Astrocyte (in vitro differentiated cells and primary cell): ENCODE data around the gene USP11. TPM values are rescaled to one million over a fixed set of nuclear protein-coding genes. Genes with fewer than 3 reads are reported as not detected.

Experiments used
- DNase-seq: peaks from one replicate; pipeline ENCODE4 v3.0.0-alpha.2; 2010; ENCODE audit warnings: low read depth
- FAIRE-seq: peaks from 2 replicates; lab custom pipeline; 2011; peaks lifted over from hg19 to GRCh38; lab: Jason Lieb, UNC
- H2AFZ ChIP-seq: 2 replicates; pipeline ENCODE4 v1.6.0; 2012; ENCODE audit warnings: low read depth, low read length, inconsistent platforms
- H3K27ac ChIP-seq: 2 replicates; pipeline ENCODE4 v1.5.1; 2011; ENCODE audit warnings: low read depth, low read length, inconsistent platforms
- H3K27me3 ChIP-seq: 2 replicates; pipeline ENCODE4 v1.6.0; 2011; ENCODE audit warnings: low read length, inconsistent platforms; ENCODE audit not compliant: insufficient read depth
- H3K36me3 ChIP-seq: 2 replicates; pipeline ENCODE4 v1.5.1; 2011; ENCODE audit warnings: low read length, inconsistent platforms; ENCODE audit not compliant: insufficient read depth
- H3K4me1 ChIP-seq: 2 replicates; pipeline ENCODE4 v1.5.1; 2011; ENCODE audit warnings: low read length, inconsistent platforms; ENCODE audit not compliant: insufficient read depth
- H3K4me2 ChIP-seq: 2 replicates; pipeline ENCODE4 v1.6.0; 2012; ENCODE audit warnings: low read length, inconsistent platforms
- H3K4me3 ChIP-seq: 2 replicates; pipeline ENCODE4 v1.5.1; 2011; ENCODE audit warnings: low read depth, mild to moderate bottlenecking, low read length, inconsistent platforms; ENCODE audit not compliant: insufficient read depth
- H3K79me2 ChIP-seq: 2 replicates; pipeline ENCODE4 v1.6.0; 2012; ENCODE audit warnings: mild to moderate bottlenecking, low read length, inconsistent platforms; ENCODE audit not compliant: insufficient read depth
- H3K9ac ChIP-seq: 2 replicates; pipeline ENCODE4 v1.6.0; 2012; ENCODE audit warnings: mild to moderate bottlenecking, low read length, inconsistent platforms
- H3K9me3 ChIP-seq: 2 replicates; pipeline ENCODE4 v1.5.1; 2012; ENCODE audit warnings: low read depth, mild to moderate bottlenecking, low read length, inconsistent platforms; ENCODE audit not compliant: insufficient read depth
- H4K20me1 ChIP-seq: 2 replicates; pipeline ENCODE4 v1.6.0; 2012; ENCODE audit warnings: low read length, inconsistent platforms; ENCODE audit not compliant: insufficient read depth
- H3K27ac Mint-ChIP-seq: one replicate; pipeline ENCODE4 v1.8.0; 2021; ENCODE audit warnings: mild to moderate bottlenecking, mixed read lengths; ENCODE audit not compliant: unreplicated experiment
- H3K27me3 Mint-ChIP-seq: one replicate; pipeline ENCODE4 v1.8.0; 2021; ENCODE audit warnings: low read depth, mixed read lengths; ENCODE audit not compliant: unreplicated experiment
- H3K36me3 Mint-ChIP-seq: one replicate; pipeline ENCODE4 v1.8.0; 2021; ENCODE audit warnings: low read depth, mixed read lengths; ENCODE audit not compliant: unreplicated experiment
- H3K4me1 Mint-ChIP-seq: one replicate; pipeline ENCODE4 v1.8.0; 2021; ENCODE audit warnings: low read depth, mixed read lengths; ENCODE audit not compliant: unreplicated experiment
- H3K4me3 Mint-ChIP-seq: one replicate; pipeline ENCODE4 v1.8.0; 2021; ENCODE audit warnings: mild to moderate bottlenecking, moderate library complexity, mixed read lengths; ENCODE audit not compliant: unreplicated experiment
- H3K9me3 Mint-ChIP-seq: one replicate; pipeline ENCODE4 v1.8.0; 2021; ENCODE audit warnings: mild to moderate bottlenecking, mixed read lengths; ENCODE audit not compliant: unreplicated experiment
- EZH2 ChIP-seq: IDR thresholded peaks from 2 replicates; pipeline ENCODE4 v1.6.1; 2012; ENCODE audit warnings: mild to moderate bottlenecking, low read length, inconsistent platforms; ENCODE audit not compliant: insufficient read depth
- total RNA-seq: library from RNA; stranded (reverse); gene quantifications from 2 replicates; pipeline ENCODE4 v1.2.1, GENCODE V29; 2021
- TF ChIP-seq, protein P1 (sequence below): IDR thresholded peaks from 2 replicates; pipeline ENCODE4 v1.5.1; 2011; ENCODE audit warnings: low read depth, mild to moderate bottlenecking, inconsistent platforms, low read length, moderate library complexity; ENCODE audit not compliant: insufficient read depth

Gene USP11
- total RNA-seq, 1 donor from 2014 or later: 75.7 TPM

DNA sequence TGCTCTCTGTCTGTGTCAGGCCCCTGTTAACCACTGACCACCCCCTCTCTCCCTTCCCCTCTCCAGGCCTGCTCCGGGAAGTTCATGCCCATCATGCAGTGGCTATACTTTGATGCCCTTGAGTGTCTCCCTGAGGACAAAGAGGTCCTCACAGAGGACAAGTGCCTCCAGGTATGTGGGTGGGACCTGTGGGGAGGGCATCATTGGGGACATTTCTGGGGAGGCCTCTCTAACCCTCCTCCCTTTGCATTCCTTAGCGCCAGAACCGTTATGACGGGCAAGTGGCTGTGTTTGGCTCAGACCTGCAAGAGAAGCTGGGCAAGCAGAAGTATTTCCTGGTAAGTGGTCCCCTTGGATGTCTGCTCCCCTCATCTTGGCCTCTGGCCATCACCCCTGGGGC lies 29.9 kb upstream of the USP11 start:
- no peaks in the 10 kb centered on the region for H3K27me3 Mint-ChIP-seq
- no peak overlapping the region for H3K27ac Mint-ChIP-seq
- Histone ChIP-seq H3K27me3 (no peaks in the 10 kb centered on the region), H3K36me3 (peaks cover 61% of the 10 kb centered on the region), H3K9ac (no peak overlapping the region), H3K27ac (no peak overlapping the region), H4K20me1 (peaks cover 83% of the 10 kb centered on the region), H3K4me3 (no peak overlapping the region), H3K79me2 (peaks cover 54% of the 10 kb centered on the region), H3K4me2 (no peak overlapping the region), H3K4me1 (peaks cover under 1% of the 10 kb centered on the region), H2AFZ (no peak overlapping the region), H3K9me3 (no peaks in the 10 kb centered on the region)
- H3K4me3 Mint-ChIP-seq: no peak overlapping the region
- H3K4me1 Mint-ChIP-seq: peaks cover 10% of the 10 kb centered on the region
- no peak for DNase-seq
- peaks cover 15% of the 10 kb centered on the region for H3K36me3 Mint-ChIP-seq
- TF ChIP-seq, protein P1, sequence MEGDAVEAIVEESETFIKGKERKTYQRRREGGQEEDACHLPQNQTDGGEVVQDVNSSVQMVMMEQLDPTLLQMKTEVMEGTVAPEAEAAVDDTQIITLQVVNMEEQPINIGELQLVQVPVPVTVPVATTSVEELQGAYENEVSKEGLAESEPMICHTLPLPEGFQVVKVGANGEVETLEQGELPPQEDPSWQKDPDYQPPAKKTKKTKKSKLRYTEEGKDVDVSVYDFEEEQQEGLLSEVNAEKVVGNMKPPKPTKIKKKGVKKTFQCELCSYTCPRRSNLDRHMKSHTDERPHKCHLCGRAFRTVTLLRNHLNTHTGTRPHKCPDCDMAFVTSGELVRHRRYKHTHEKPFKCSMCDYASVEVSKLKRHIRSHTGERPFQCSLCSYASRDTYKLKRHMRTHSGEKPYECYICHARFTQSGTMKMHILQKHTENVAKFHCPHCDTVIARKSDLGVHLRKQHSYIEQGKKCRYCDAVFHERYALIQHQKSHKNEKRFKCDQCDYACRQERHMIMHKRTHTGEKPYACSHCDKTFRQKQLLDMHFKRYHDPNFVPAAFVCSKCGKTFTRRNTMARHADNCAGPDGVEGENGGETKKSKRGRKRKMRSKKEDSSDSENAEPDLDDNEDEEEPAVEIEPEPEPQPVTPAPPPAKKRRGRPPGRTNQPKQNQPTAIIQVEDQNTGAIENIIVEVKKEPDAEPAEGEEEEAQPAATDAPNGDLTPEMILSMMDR: no peak
- TF ChIP-seq EZH2: no peak
- no peaks in the 10 kb centered on the region for H3K9me3 Mint-ChIP-seq
- FAIRE-seq: no peak

DNA sequence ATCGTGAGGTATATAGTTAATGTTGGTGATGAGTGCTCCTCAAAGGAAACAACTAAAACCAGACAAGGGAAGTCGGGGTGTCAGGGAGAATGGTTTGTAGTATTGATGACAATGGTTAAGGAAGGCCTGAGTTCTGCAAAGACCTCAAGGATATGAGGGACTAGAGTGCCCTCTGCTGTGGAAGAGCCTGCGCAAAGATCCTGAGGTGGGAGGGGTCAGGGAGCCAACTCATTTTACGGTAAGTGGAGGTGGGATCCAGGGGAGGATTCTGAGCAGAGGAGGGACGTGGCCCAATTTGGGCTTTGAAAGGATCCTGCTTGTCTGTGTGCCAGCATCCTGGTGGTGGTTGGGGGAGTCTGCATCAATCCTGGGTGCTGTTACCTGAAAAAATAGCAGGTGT lies 27.8 kb upstream of the USP11 start:
- Histone ChIP-seq H3K36me3 (peaks cover 59% of the 10 kb centered on the region), H3K4me2 (no peak overlapping the region), H3K9me3 (no peaks in the 10 kb centered on the region), H3K9ac (no peak overlapping the region), H3K4me1 (no peaks in the 10 kb centered on the region), H3K4me3 (no peak overlapping the region), H3K79me2 (peaks cover 38% of the 10 kb centered on the region), H4K20me1 (peaks cover 69% of the 10 kb centered on the region), H3K27ac (no peak overlapping the region), H3K27me3 (no peaks in the 10 kb centered on the region), H2AFZ (no peak overlapping the region)
- no peak for DNase-seq
- TF ChIP-seq, protein P1: no peak
- TF ChIP-seq EZH2: no peak
- Mint-ChIP-seq H3K36me3 (peaks cover 12% of the 10 kb centered on the region), H3K4me3 (no peak overlapping the region), H3K9me3 (no peaks in the 10 kb centered on the region), H3K27ac (no peak overlapping the region), H3K27me3 (no peaks in the 10 kb centered on the region), H3K4me1 (peaks cover 5% of the 10 kb centered on the region)
- no peak for FAIRE-seq

DNA sequence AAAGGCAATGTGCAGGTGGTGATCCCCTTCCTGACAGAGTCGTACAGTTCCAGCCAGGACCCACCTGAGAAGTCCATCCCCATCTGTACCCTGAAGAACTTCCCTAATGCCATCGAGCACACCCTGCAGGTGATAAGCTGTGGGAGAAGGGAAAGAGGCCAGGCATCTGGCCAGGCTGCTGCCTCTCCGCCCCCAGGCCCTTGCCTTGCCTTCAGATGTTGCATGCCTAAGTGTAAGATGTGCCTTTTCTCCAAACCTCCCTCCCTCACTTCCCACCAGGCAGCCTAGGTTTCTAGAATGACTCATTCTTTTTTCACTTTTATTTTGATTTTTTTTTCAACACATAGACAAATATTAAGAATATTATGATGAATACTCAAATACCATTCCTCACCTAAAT lies 26.5 kb upstream of the USP11 start:
- no peak overlapping the region for H3K9ac ChIP-seq
- no peak overlapping the region for H3K4me2 ChIP-seq
- no peak overlapping the region for H3K27ac Mint-ChIP-seq
- H2AFZ ChIP-seq: no peak overlapping the region
- DNase-seq (peak; percentile 23), FAIRE-seq (no peak)
- H3K36me3 Mint-ChIP-seq: peaks cover 9% of the 10 kb centered on the region
- no peaks in the 10 kb centered on the region for H3K9me3 Mint-ChIP-seq
- H3K4me1 ChIP-seq: no peaks in the 10 kb centered on the region
- peaks cover 24% of the 10 kb centered on the region for H3K79me2 ChIP-seq
- no peak for TF ChIP-seq EZH2
- TF ChIP-seq, protein P1: no peak
- no peak overlapping the region for H3K27ac ChIP-seq
- peaks cover 3% of the 10 kb centered on the region for H3K4me1 Mint-ChIP-seq
- H3K27me3 ChIP-seq: no peaks in the 10 kb centered on the region
- no peak overlapping the region for H3K4me3 Mint-ChIP-seq
- H4K20me1 ChIP-seq: peaks cover 58% of the 10 kb centered on the region
- H3K4me3 ChIP-seq: no peak overlapping the region
- H3K9me3 ChIP-seq: no peaks in the 10 kb centered on the region
- H3K27me3 Mint-ChIP-seq: no peaks in the 10 kb centered on the region
- H3K36me3 ChIP-seq: peaks cover 61% of the 10 kb centered on the region
